RKO (cell line): Measurements from ENCODE around the gene KRTAP10-10.
"Not testable (repeated sequence)": the region's sequence is repeated elsewhere in the genome, so short reads cannot be mapped to it uniquely, and the experiment has no call there.

ENCODE experiments used
- DNase-seq: peaks from one replicate; pipeline ENCODE4 v3.0.0-alpha.2; 2016; ENCODE audit warnings: low spot score

KRTAP10-10 gene

DNA sequence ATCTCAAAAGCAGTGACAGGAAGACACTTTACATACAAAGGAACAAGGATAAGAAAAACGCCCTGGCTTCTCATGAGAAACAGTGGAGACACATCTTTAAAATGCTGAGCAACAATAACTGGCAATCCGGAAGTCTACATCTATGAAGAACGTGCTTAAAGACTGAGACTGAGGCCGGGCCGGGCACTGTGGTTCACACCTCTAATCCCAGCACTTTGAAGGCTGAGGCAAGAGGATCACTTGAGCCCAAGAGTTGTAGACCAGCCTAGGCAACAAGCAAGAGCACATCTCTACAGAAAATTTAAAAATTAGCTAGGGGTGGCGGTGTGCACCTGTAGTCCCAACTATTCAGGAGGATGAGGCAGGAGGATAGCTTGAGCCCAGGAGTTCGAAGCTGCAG lies 46.9 kb downstream of the KRTAP10-10 start:
- no peak for DNase-seq

DNA sequence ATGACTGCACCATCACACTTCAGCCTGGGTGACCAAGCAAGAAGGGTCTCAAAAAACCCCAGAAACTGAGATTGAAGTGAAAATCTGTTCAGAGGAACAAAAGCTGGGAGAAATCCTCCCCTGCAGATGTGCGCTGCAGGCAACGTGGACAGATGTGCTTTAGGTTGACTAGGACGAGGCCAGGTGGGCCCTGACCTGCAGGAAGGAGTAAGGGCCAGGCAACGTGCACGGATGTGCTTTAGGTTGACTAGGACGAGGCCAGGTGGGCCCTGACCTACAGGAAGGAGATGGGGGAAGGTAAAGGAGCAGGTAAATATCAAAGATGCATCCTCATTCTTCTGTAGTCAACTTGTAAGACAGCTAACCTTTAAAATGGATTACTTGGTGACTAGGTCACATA lies 47.3 kb downstream of the KRTAP10-10 start:
- DNase-seq, result no peak

DNA sequence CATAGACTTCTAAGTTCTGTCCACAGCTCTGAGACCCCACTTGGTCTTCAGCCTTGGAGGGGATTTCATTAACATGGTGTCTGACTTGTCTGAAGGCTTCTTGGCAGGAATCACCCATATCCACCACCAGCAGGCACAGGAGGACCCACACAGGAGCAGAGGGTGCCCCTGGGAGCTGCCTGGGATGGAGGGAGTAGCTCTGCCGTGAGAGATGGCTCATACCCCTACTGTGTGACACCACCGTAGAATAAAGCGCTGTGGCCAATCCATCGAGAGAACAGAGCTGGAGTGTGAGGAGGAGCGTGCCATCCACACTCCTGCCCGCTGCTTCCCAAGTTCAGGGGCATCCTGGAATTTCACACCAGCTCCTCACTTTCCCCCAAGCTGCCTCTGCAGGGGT lies 47.9 kb downstream of the KRTAP10-10 start:
- DNase-seq, result not testable (repeated sequence)

DNA sequence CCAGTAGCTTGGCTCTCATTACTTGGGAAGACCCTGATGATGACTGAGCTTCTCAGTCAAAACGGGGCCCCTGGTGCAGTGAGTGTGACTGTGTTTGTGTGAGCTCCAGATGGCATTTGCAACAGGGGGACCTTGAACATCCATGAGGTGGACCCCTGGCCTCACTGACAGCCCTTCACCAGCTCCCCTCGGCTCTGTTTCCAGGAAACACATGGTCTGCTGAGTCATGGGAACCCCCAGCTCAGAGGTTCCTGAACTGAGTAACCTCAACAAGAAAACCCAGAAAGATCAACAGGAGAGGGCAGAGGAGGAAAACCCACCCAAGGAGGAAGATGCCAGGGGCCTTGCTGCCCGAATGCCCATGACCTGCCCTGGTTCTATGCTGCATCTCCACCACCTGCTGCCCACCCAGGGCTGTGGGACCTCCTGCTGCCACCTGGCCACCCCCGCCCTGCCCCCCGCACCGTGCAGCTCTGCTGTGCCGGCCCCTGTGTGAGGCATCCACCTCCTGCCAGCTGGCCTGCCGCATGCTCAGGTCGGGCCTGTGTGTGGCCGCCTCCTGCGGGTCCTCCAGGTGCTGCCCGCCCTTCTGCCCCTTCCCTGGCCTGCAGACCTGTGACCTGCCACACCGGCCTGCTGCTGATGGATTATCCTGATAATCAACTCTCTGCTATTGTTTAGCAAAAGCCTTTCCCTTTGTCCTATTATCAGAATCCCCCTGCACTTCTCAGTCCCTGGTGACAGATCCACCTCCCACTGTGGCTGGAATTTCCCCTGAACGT lies 49.0 kb downstream of the KRTAP10-10 start:
- no peak for DNase-seq

DNA sequence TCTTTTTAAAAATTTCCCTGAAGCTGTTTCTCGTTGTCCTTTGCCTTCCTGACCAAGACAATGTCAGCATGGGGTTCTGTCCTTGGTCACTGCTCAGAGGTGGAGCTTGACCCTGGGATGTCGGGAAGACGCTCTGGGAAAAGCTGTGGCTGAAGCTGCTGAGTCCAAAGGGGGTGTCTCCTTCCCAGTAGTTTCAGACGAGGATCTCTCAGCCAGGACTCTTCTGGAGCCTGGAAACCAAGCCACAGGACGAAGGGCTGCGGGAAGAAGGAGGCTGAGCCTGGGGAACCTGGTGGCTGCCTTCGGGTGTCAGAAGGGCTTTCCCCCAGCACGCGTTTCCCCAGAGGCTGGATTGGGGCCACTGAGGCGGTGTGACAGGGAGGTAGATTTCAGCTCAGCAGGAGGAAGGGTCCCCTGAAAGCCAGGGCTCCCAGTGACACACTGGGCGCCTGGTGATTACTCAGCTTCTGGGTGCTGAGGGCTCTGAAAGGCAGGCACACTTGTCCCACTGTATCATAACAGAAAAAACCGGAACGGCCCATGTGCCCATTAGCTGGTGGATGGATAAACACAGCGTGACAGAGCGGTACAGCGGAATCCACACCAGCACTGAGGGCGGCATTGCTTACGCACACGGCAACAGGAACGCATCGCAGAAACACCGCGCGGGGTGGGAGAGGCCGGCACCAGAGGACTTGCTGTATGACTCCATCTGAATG lies 49.8 kb downstream of the KRTAP10-10 start:
- DNase-seq, result no peak

DNA sequence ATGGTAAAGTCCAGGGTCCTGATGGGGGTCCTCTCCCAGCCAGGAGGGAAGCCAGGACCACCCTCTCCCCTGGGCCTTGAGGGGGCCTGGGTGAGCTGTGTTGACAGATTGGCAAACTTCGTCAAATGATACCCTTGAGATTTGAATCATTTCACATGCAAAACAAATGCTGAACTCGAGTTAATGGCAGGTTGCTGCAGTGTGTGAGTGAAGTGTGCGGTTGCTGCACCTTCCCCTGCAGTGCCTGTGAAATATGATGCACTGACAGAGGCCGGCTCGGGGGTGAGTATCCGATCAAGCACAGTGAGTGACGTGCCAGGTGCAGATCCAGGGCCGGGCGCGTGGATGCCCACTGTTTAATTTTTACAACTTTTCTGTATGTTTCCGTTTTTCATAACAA lies 50.5 kb downstream of the KRTAP10-10 start:
- DNase-seq, result no peak
